Activated B cell treated with CpG ODN at 0.5 μM for 24 hours (primary cell): ENCODE measurements around the gene SNX32. TPM values are rescaled to one million over a fixed set of nuclear protein-coding genes. Genes with fewer than 3 reads are reported as not detected.

Source experiments
- ATAC-seq: fragments of 200-7000 bp; cut with Tn5 transposase; one replicate; pipeline ENCODE4 v1.10.0; 2021; ENCODE audit warnings: low read depth, mild to moderate bottlenecking, moderate library complexity
- CTCF ChIA-PET: fragments of 350-600 bp; sonication (Branson Sonifier 250); formaldehyde crosslinking; loops from one replicate; lab custom pipeline; 2021; ENCODE audit warnings: antibody characterized with exemption; lab: Charles Lee
- POLR2A ChIA-PET: fragments of 350-600 bp; sonication (Branson Sonifier 250); formaldehyde crosslinking; loops from one replicate; lab custom pipeline; 2021; ENCODE audit warnings: antibody characterized with exemption; lab: Charles Lee
- DNase-seq: peaks from one replicate; pipeline ENCODE4 v3.0.0; 2022
- H3K27ac Mint-ChIP-seq: one replicate; pipeline ENCODE4 v1.8.0; 2020; ENCODE audit warnings: mixed read lengths
- H3K27me3 Mint-ChIP-seq: one replicate; pipeline ENCODE4 v1.8.0; 2021; ENCODE audit warnings: mixed read lengths
- H3K36me3 Mint-ChIP-seq: one replicate; pipeline ENCODE4 v1.8.0; 2021; ENCODE audit warnings: low read depth, mixed read lengths
- H3K4me1 Mint-ChIP-seq: one replicate; pipeline ENCODE4 v1.8.0; 2021; ENCODE audit warnings: mixed read lengths
- H3K4me3 Mint-ChIP-seq: one replicate; pipeline ENCODE4 v1.8.0; 2020; ENCODE audit warnings: mild to moderate bottlenecking, mixed read lengths
- H3K9me3 Mint-ChIP-seq: one replicate; pipeline ENCODE4 v1.8.0; 2020; ENCODE audit warnings: mixed read lengths
- intact Hi-C: fragments of 100-400 bp; cut with micrococcal nuclease; formaldehyde crosslinking; loops from one replicate; pipeline ENCODE4 v1.15.1; 2024
- total RNA-seq: library from RNA; stranded (reverse); gene quantifications from 2 replicates; pipeline ENCODE4 v1.2.3, GENCODE V29; 2022
- TF ChIP-seq, protein P1 (sequence below): fragments of 200-600 bp; IDR thresholded peaks from one replicate; pipeline ENCODE4 v1.8.0; 2022; ENCODE audit warnings: antibody characterized with exemption, mild to moderate bottlenecking

Gene SNX32
- total RNA-seq, 1 donor from 2014 or later: 1.0 TPM

GRCh38 chr11:65867284-65868071, 33.7 kb downstream of the SNX32 start:
- TF ChIP-seq, protein P1, sequence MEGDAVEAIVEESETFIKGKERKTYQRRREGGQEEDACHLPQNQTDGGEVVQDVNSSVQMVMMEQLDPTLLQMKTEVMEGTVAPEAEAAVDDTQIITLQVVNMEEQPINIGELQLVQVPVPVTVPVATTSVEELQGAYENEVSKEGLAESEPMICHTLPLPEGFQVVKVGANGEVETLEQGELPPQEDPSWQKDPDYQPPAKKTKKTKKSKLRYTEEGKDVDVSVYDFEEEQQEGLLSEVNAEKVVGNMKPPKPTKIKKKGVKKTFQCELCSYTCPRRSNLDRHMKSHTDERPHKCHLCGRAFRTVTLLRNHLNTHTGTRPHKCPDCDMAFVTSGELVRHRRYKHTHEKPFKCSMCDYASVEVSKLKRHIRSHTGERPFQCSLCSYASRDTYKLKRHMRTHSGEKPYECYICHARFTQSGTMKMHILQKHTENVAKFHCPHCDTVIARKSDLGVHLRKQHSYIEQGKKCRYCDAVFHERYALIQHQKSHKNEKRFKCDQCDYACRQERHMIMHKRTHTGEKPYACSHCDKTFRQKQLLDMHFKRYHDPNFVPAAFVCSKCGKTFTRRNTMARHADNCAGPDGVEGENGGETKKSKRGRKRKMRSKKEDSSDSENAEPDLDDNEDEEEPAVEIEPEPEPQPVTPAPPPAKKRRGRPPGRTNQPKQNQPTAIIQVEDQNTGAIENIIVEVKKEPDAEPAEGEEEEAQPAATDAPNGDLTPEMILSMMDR: no peak
- DNase-seq (no peak), ATAC-seq (peak; percentile 29)
- Mint-ChIP-seq H3K4me1 (peaks cover 11% of the 10 kb centered on the region), H3K27me3 (no peaks in the 10 kb centered on the region), H3K27ac (peak overlapping the region; percentile 27), H3K4me3 (no peak overlapping the region), H3K36me3 (peaks cover 45% of the 10 kb centered on the region), H3K9me3 (no peaks in the 10 kb centered on the region)
- intact Hi-C loops: loop anchor here (1.0 kb wide), 1 partner anchor 7 kb away; the partner anchor contains the start of gene MUS81
- CTCF ChIA-PET: interaction anchor here (2.8 kb wide), 1 partner anchor 8 kb away, joined by 10 read pairs; the partner anchor contains the start of gene MUS81
- POLR2A ChIA-PET: interaction anchor here (2.8 to 5.2 kb wide), 2 partner anchors 8 to 23 kb away, joined by 7 to 113 read pairs; partner anchors contain the start of genes CCDC85B, CFL1 and MUS81

GRCh38 chr11:65868076-65868667, 34.4 kb downstream of the SNX32 start:
- ChIA-PET CTCF (interaction anchor here (1.5 to 2.8 kb wide), 2 partner anchors 9 to 16 kb away, joined by 5 to 10 read pairs; partner anchors contain the start of gene MUS81), POLR2A (interaction anchor here (0.9 to 5.2 kb wide), 5 partner anchors 9 to 35 kb away, joined by 4 to 113 read pairs (median 5); partner anchors contain the start of genes CCDC85B, CFL1 and MUS81)
- Mint-ChIP-seq H3K4me1 (peaks cover 12% of the 10 kb centered on the region), H3K36me3 (peaks cover 38% of the 10 kb centered on the region), H3K27ac (no peak overlapping the region), H3K4me3 (no peak overlapping the region), H3K9me3 (no peaks in the 10 kb centered on the region), H3K27me3 (peaks cover 3% of the 10 kb centered on the region)
- TF ChIP-seq, protein P1: no peak
- intact Hi-C loops: loop anchor here (1.0 kb wide), 1 partner anchor 8 kb away; the partner anchor contains the start of gene MUS81
- no peak for DNase-seq
- peak; percentile 69 for ATAC-seq

DNA sequence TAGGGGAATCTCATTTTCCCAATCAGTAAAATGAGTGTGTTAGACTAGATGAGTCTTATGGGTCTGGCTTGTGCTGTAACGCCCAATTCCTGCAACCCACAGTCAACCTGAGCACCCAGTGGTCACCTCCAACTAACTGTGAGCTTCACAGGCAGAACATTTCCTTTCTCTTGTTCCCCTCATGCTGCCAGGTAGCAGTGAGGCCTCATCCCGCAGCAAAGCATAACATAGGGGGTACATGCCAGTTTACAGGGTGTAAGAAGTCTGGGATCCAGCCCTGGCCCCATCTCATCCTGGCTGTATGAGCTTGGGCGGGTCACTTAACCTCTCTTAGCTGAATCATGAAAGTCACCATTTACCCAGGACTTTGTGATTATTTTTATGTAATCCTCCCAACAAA, 35.1 kb downstream of the SNX32 start:
- no peak for ATAC-seq
- no peak for DNase-seq
- CTCF ChIA-PET: interaction anchor here (1.3 to 2.8 kb wide), 3 partner anchors 9 to 19 kb away, joined by 4 to 10 read pairs (median 5); partner anchors contain the start of genes FIBP and MUS81
- H3K9me3 Mint-ChIP-seq: no peaks in the 10 kb centered on the region
- no peak overlapping the region for H3K4me3 Mint-ChIP-seq
- peaks cover 5% of the 10 kb centered on the region for H3K27me3 Mint-ChIP-seq
- peaks cover 31% of the 10 kb centered on the region for H3K36me3 Mint-ChIP-seq
- H3K27ac Mint-ChIP-seq: no peak overlapping the region
- POLR2A ChIA-PET: interaction anchor here (0.5 to 5.2 kb wide), 7 partner anchors 10 to 93 kb away, joined by 3 to 113 read pairs (median 5); partner anchors contain the start of genes CCDC85B, CFL1 and MUS81
- TF ChIP-seq, protein P1: no peak
- peaks cover 18% of the 10 kb centered on the region for H3K4me1 Mint-ChIP-seq
- intact Hi-C loops: loop anchor here (1.0 kb wide), 1 partner anchor 9 kb away; the partner anchor contains the start of gene MUS81

DNA sequence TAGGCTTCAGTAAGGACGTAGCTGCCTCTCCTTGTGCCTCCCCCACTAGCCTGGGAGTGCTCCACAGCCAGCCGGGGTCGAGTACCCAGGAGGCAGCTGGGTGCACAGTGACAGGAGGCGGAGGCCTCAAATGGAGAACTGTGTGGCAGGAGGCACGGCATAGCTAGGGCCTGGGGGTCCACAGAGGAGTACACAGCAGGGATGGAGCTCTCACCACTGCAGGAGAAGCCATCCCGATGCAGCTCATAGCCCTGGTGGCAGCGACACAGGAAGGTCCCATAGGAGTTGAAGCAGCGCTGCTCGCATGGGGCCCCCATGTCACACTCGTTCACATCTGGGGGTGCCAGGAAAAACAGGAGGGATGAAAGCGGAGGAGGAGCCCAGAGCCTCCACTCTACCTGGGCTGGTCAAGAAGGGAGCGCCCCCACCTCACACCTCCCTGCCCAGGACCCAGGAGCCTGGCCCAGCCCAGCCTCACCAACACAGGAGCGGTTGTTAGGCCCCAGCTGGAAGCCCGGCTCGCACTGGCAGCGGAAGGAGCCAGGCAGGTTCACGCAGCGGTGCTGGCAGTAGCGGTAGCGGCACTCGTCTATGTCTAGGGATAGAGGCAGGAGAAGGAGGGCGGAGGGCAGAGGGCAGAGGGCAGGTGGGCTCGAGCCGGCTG, 36.0 kb downstream of the SNX32 start:
- Mint-ChIP-seq H3K36me3 (peaks cover 23% of the 10 kb centered on the region), H3K4me1 (peaks cover 20% of the 10 kb centered on the region), H3K4me3 (no peak overlapping the region), H3K27me3 (peaks cover 5% of the 10 kb centered on the region), H3K27ac (no peak overlapping the region), H3K9me3 (no peaks in the 10 kb centered on the region)
- ATAC-seq (no peak), DNase-seq (no peak)
- TF ChIP-seq, protein P1: no peak
- POLR2A ChIA-PET: interaction anchor here (0.6 to 5.2 kb wide), 6 partner anchors 11 to 556 kb away, joined by 3 to 113 read pairs (median 6); partner anchors contain the start of genes CCDC85B, CFL1 and MUS81
- intact Hi-C loops: no loop called here
- CTCF ChIA-PET: interaction anchor here (1.3 to 2.8 kb wide), 3 partner anchors 10 to 18 kb away, joined by 4 to 10 read pairs (median 5); partner anchors contain the start of genes FIBP and MUS81
